HepG2 (cell line): ENCODE measurements around the gene HDGF. TPM values are rescaled to one million over a fixed set of nuclear protein-coding genes. Genes with fewer than 3 reads are reported as not detected.
A peak's percentile ranks its signal among the peaks of the same experiment; 100 is the strongest.

ENCODE experiments used
- AHR ChIP-seq: IDR thresholded peaks from 2 replicates; pipeline ENCODE4 v1.6.1; 2018; ENCODE audit warnings: missing genetic modification reagents, missing compliant biosample characterization
- ETV5 ChIP-seq: IDR thresholded peaks from 2 replicates; pipeline ENCODE4 v1.6.1; 2018; ENCODE audit warnings: missing biosample characterization, missing genetic modification reagents, inconsistent platforms, borderline replicate concordance
- HDAC1 ChIP-seq: sonication (generic); formaldehyde crosslinking; IDR thresholded peaks from 2 replicates; pipeline ENCODE4 v1.5.1; 2020; ENCODE audit warnings: mild to moderate bottlenecking, missing genetic modification reagents
- MTF1 ChIP-seq: sonication (generic); formaldehyde crosslinking; IDR thresholded peaks from 2 replicates; pipeline ENCODE4 v1.5.0; 2020; ENCODE audit warnings: missing genetic modification reagents
- NFKB2 ChIP-seq: sonication (generic); formaldehyde crosslinking; IDR thresholded peaks from 2 replicates; pipeline ENCODE4 v1.4.0; 2020; ENCODE audit warnings: missing genetic modification reagents, borderline replicate concordance
- PCBP1 ChIP-seq: fragments of 200-400 bp; formaldehyde crosslinking; IDR thresholded peaks from 2 replicates; pipeline ENCODE4 v1.6.1; 2017; ENCODE audit warnings: mild to moderate bottlenecking, low read depth, low read length, borderline replicate concordance
- RAD51 ChIP-seq: fragments of 450-650 bp; IDR thresholded peaks from 2 replicates; pipeline ENCODE4 v1.6.1; 2016; ENCODE audit warnings: borderline replicate concordance
- REL ChIP-seq: sonication (generic); formaldehyde crosslinking; conservative IDR thresholded peaks from 2 replicates; pipeline ENCODE4 v1.8.0; 2022; ENCODE audit warnings: mild to moderate bottlenecking, missing genetic modification reagents, moderate library complexity
- SOX13 ChIP-seq, 3 experiments: fragments of 450-650 bp in 1 of 3; sonication (generic) in 1 of 3; formaldehyde crosslinking in 1 of 3; IDR thresholded peaks in 2 of 3; conservative IDR thresholded peaks in 1 of 3; 2 replicates each; pipeline versions ENCODE4 v1.5.0 to v1.6.1; 2016 to 2020; ENCODE audit warnings: antibody characterized with exemption in 1 of 3, mild to moderate bottlenecking in 1 of 3, missing compliant biosample characterization in 1 of 3, missing genetic modification reagents in 1 of 3, moderate library complexity in 1 of 3
- SYNCRIP ChIP-seq: fragments of 200-400 bp; formaldehyde crosslinking; IDR thresholded peaks from 2 replicates; pipeline ENCODE4 v1.6.1; 2018; ENCODE audit warnings: mild to moderate bottlenecking, low read depth, low read length; ENCODE audit not compliant: insufficient read depth
- TBP ChIP-seq: sonication (generic); formaldehyde crosslinking; IDR thresholded peaks from 2 replicates; pipeline ENCODE4 v1.5.0; 2020; ENCODE audit warnings: missing genetic modification reagents
- ZMYM2 ChIP-seq: sonication (generic); formaldehyde crosslinking; IDR thresholded peaks from 2 replicates; pipeline ENCODE4 v1.8.0; 2022; ENCODE audit warnings: mild to moderate bottlenecking, missing genetic modification reagents
- ZNF205 ChIP-seq: IDR thresholded peaks from 2 replicates; pipeline ENCODE4 v1.6.1; 2018; ENCODE audit warnings: missing biosample characterization, missing genetic modification reagents
- ZNF232 ChIP-seq: sonication (generic); formaldehyde crosslinking; IDR thresholded peaks from 2 replicates; pipeline ENCODE4 v1.4.0; 2020; ENCODE audit warnings: missing genetic modification reagents, borderline replicate concordance
- ZNF549 ChIP-seq: sonication (generic); formaldehyde crosslinking; IDR thresholded peaks from 2 replicates; pipeline ENCODE4 v1.5.0; 2020; ENCODE audit warnings: missing genetic modification reagents
- ZNF644 ChIP-seq: IDR thresholded peaks from 2 replicates; pipeline ENCODE4 v1.6.1; 2016; ENCODE audit warnings: low read depth
- ZNF713 ChIP-seq: sonication (generic); formaldehyde crosslinking; IDR thresholded peaks from 2 replicates; pipeline ENCODE4 v1.4.0; 2020; ENCODE audit warnings: mild to moderate bottlenecking, missing genetic modification reagents
- ZNF724P ChIP-seq: sonication (generic); formaldehyde crosslinking; IDR thresholded peaks from 2 replicates; pipeline ENCODE4 v1.8.0; 2022; ENCODE audit warnings: missing genetic modification reagents, borderline replicate concordance
- ZNF784 ChIP-seq: sonication (generic); formaldehyde crosslinking; IDR thresholded peaks from 2 replicates; pipeline ENCODE4 v1.5.1; 2020; ENCODE audit warnings: missing genetic modification reagents, mild to moderate bottlenecking, borderline replicate concordance
- ZNF788 ChIP-seq: sonication (generic); formaldehyde crosslinking; IDR thresholded peaks from 2 replicates; pipeline ENCODE4 v1.5.0; 2020; ENCODE audit warnings: mild to moderate bottlenecking, missing genetic modification reagents, borderline replicate concordance
- polyA plus RNA-seq, 8 experiments: library from polyadenylated mRNA; depleted of rRNA in 3 of 8; stranded (reverse) in 7 of 8; unstranded in 1 of 8; fragments of >200 nt; fragmentation: Illumina TruSeq in 4 of 8; extraction: Trizol in 4 of 8; gene quantifications; 2 replicates each; pipeline versions ENCODE4 v1.2.1 to v1.2.3, GENCODE V29; 2011 to 2016; ENCODE audit warnings: low read depth in 4 of 8, missing spikeins in 1 of 8, mixed read lengths in 1 of 8; ENCODE audit not compliant: insufficient read depth in 1 of 8
- total RNA-seq, 5 experiments: library from RNA; depleted of rRNA; stranded (reverse); fragments of >200 nt; fragmentation: Illumina TruSeq; extraction: Trizol; gene quantifications; 2 replicates each; pipeline ENCODE4 v1.2.3, GENCODE V29; 2016; ENCODE audit warnings: low read depth in 1 of 5
- TF ChIP-seq, protein P1 (sequence below): IDR thresholded peaks from 2 replicates; pipeline ENCODE4 v1.6.1; 2016; ENCODE audit warnings: missing compliant biosample characterization, missing genetic modification reagents, borderline replicate concordance
- TF ChIP-seq, protein P2 (sequence below): sonication (generic); formaldehyde crosslinking; IDR thresholded peaks from 2 replicates; pipeline ENCODE4 v1.8.0; 2022; ENCODE audit warnings: mild to moderate bottlenecking, missing genetic modification reagents, moderate library complexity
- TF ChIP-seq, protein P3 (sequence below): sonication (generic); formaldehyde crosslinking; IDR thresholded peaks from 2 replicates; pipeline ENCODE4 v1.4.0; 2020; ENCODE audit warnings: missing genetic modification reagents, borderline replicate concordance
- TF ChIP-seq, protein P4 (sequence below): sonication (generic); formaldehyde crosslinking; IDR thresholded peaks from 2 replicates; pipeline ENCODE4 v1.4.0; 2020; ENCODE audit warnings: low read depth, mild to moderate bottlenecking, missing genetic modification reagents

HDGF gene
- total and polyA plus RNA-seq, 2 of the 13 experiments (the other 11 are each of a cell fraction or from before 2014, with no cell fraction given), result 156 to 196 TPM

DNA sequence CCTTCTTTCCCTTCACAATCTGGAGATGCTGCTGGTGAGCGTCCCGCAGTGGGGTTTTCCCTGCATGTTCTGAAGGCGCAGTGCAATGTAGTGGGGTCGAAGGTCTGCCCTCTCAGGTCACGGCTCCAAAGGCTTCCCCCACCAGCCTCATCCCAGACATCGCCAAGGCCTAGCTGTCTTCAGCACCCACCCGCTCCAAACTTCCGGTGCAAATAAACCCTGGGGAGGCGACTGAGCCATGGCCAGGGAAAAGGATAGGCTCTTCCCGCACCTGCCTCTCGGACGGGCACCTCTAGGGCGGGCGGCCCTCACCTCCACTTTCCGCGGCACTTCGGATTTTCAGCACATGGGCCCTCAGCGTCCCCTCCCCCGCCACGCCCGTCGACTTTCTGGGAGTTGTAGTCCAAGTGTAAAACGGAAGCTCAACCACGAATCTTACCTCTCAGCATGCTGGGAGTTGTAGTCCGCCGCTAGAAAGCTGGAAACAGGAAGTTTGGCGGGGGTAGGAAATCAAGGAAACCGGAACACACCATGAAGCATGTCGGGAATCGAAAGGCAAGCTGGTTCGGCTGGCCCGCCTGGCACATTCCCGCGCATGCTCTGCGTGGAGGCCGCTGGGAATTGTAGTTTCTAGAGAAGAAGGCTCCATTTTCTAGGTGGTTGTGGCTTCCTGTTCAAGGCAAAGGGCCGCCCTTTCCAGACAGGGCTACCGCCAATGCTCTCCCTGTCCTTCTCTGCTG, 10.6 kb downstream of the HDGF start, which contains the start of gene MRPL24 (continued):
- TF ChIP-seq ZNF784 (CRISPR knock-in tag) (peak; percentile 88), SYNCRIP (no peak), ZNF788 (CRISPR knock-in tag) (peak; percentile 92), TBP (CRISPR knock-in tag) (no peak), MTF1 (CRISPR knock-in tag) (no peak; the same call in 1 of the 2 replicates), ZNF713 (CRISPR knock-in tag) (no peak), HDAC1 (CRISPR knock-in tag) (peak; percentile 94), SOX13 (IDR thresholded peaks at IDR 0.05) (no peak), SOX13 (CRISPR knock-in tag; conservative IDR thresholded peaks at IDR 0.05 in 1 of 2, IDR thresholded peaks at IDR 0.05 in 1 of 2) (no peak; a peak in 1 of 4 replicates), ZNF232 (CRISPR knock-in tag) (0 out of 2 replicates have a peak, but pooled peaks have one; percentile 33), PCBP1 (peak; percentile 80; the same call in 1 of the 2 replicates), RAD51 (no peak), ETV5 (CRISPR knock-in tag) (peak; percentile 83), ZNF205 (CRISPR knock-in tag) (peak; percentile 46; the same call in 1 of the 2 replicates), AHR (CRISPR knock-in tag) (no peak; the same call in 1 of the 2 replicates), ZNF644 (CRISPR knock-in tag) (no peak), ZNF724P (CRISPR knock-in tag) (0 out of 2 replicates have a peak, but pooled peaks have one; percentile 19), NFKB2 (CRISPR knock-in tag) (peak; percentile 70; the same call in 1 of the 2 replicates), ZMYM2 (CRISPR knock-in tag) (no peak), ZNF549 (CRISPR knock-in tag) (no peak), REL (no peak)
- TF ChIP-seq, protein P1, sequence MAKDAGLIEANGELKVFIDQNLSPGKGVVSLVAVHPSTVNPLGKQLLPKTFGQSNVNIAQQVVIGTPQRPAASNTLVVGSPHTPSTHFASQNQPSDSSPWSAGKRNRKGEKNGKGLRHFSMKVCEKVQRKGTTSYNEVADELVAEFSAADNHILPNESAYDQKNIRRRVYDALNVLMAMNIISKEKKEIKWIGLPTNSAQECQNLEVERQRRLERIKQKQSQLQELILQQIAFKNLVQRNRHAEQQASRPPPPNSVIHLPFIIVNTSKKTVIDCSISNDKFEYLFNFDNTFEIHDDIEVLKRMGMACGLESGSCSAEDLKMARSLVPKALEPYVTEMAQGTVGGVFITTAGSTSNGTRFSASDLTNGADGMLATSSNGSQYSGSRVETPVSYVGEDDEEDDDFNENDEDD (CRISPR knock-in tag), result peak; percentile 77; the same call in 1 of the 2 replicates
- TF ChIP-seq, protein P2, sequence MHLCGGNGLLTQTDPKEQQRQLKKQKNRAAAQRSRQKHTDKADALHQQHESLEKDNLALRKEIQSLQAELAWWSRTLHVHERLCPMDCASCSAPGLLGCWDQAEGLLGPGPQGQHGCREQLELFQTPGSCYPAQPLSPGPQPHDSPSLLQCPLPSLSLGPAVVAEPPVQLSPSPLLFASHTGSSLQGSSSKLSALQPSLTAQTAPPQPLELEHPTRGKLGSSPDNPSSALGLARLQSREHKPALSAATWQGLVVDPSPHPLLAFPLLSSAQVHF (CRISPR knock-in tag), result no peak
- TF ChIP-seq, protein P3, sequence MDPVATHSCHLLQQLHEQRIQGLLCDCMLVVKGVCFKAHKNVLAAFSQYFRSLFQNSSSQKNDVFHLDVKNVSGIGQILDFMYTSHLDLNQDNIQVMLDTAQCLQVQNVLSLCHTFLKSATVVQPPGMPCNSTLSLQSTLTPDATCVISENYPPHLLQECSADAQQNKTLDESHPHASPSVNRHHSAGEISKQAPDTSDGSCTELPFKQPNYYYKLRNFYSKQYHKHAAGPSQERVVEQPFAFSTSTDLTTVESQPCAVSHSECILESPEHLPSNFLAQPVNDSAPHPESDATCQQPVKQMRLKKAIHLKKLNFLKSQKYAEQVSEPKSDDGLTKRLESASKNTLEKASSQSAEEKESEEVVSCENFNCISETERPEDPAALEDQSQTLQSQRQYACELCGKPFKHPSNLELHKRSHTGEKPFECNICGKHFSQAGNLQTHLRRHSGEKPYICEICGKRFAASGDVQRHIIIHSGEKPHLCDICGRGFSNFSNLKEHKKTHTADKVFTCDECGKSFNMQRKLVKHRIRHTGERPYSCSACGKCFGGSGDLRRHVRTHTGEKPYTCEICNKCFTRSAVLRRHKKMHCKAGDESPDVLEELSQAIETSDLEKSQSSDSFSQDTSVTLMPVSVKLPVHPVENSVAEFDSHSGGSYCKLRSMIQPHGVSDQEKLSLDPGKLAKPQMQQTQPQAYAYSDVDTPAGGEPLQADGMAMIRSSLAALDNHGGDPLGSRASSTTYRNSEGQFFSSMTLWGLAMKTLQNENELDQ, result no peak
- TF ChIP-seq, protein P4, sequence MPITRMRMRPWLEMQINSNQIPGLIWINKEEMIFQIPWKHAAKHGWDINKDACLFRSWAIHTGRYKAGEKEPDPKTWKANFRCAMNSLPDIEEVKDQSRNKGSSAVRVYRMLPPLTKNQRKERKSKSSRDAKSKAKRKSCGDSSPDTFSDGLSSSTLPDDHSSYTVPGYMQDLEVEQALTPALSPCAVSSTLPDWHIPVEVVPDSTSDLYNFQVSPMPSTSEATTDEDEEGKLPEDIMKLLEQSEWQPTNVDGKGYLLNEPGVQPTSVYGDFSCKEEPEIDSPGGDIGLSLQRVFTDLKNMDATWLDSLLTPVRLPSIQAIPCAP, result no peak; the same call in 1 of the 2 replicates
